Kidney (tissue), 14 donors: ENCODE data around the gene NFATC2. TPM values are rescaled to one million over a fixed set of nuclear protein-coding genes. Genes with fewer than 3 reads are reported as not detected.
"Not testable (repeated sequence)": the region's sequence is repeated elsewhere in the genome, so short reads cannot be mapped to it uniquely, and the experiment has no call there.

Experiments used
- DNase-seq, 5 donors: peaks; one replicate each; pipeline ENCODE4 v3.0.0-alpha.2; 2013 to 2020
- FAIRE-seq: peaks from 2 replicates; lab custom pipeline; 2012; peaks lifted over from hg19 to GRCh38; lab: Jason Lieb, UNC
- H3K27ac ChIP-seq, 2 donors: one replicate each; pipeline ENCODE4 v1.7.0; 2013; ENCODE audit warnings: low read depth in 2 of 2, low read length in 2 of 2, inconsistent platforms in 1 of 2
- H3K27me3 ChIP-seq: one replicate; pipeline ENCODE4 v1.7.1; 2013; ENCODE audit warnings: low read length, inconsistent platforms; ENCODE audit not compliant: control insufficient read depth, insufficient read depth
- H3K36me3 ChIP-seq, 3 donors: one replicate each; pipeline versions ENCODE4 v1.7.0 to v1.7.1; 2013; ENCODE audit warnings: low read length in 3 of 3, control low read depth in 1 of 3, inconsistent platforms in 1 of 3; ENCODE audit not compliant: insufficient read depth in 3 of 3, control insufficient read depth in 2 of 3
- H3K4me1 ChIP-seq, 3 donors: one replicate each; pipeline versions ENCODE4 v1.7.0 to v1.7.1; 2013; ENCODE audit warnings: low read length in 3 of 3, inconsistent platforms in 1 of 3, low read depth in 1 of 3; ENCODE audit not compliant: control insufficient read depth in 2 of 3, insufficient read depth in 2 of 3
- H3K4me3 ChIP-seq, 3 donors: one replicate each; pipeline versions ENCODE4 v1.7.0 to v1.8.1; 2013; ENCODE audit warnings: low read length in 3 of 3, control low read depth in 1 of 3, inconsistent platforms in 1 of 3
- H3K9ac ChIP-seq, 3 donors: one replicate each; pipeline versions ENCODE4 v1.7.0 to v1.7.1; 2013; ENCODE audit warnings: low read length in 3 of 3, control low read depth in 1 of 3, inconsistent platforms in 1 of 3
- H3K9me3 ChIP-seq, 3 donors: one replicate each; pipeline versions ENCODE4 v1.7.0 to v1.7.1; 2013; ENCODE audit warnings: low read length in 3 of 3, control low read depth in 1 of 3, inconsistent platforms in 1 of 3; ENCODE audit not compliant: control insufficient read depth in 2 of 3, insufficient read depth in 1 of 3
- CTCF ChIP-seq: IDR thresholded peaks from 3 replicates; pipeline ENCODE4 v1.5.1; 2012; ENCODE audit warnings: mild to moderate bottlenecking, moderate library complexity, borderline replicate concordance; ENCODE audit not compliant: insufficient read depth; ENCODE audit errors: extremely low read depth
- intact Hi-C: fragments of 100-400 bp; cut with DNase I; formaldehyde crosslinking; loops from one replicate; pipeline ENCODE4 v1.11.1; 2022
- polyA plus RNA-seq: library from polyadenylated mRNA; stranded (reverse); fragments of 350-450 nt; fragmentation: Illumina TruSeq; extraction: RNeasy Lipid Tissue Mini Kit (QIAGEN cat#74804); gene quantifications from one replicate; pipeline ENCODE4 v1.2.3, GENCODE V29; 2014; ENCODE audit warnings: low read depth, low replicate concordance; ENCODE audit not compliant: insufficient read depth
- total RNA-seq: library from RNA; stranded (reverse); fragmentation: NEBNext Ultra II Directional; extraction: Animal tissue kit (Norgen Biotek cat#: 25700); gene quantifications from one replicate; pipeline ENCODE4 v1.2.1, GENCODE V29; 2021
- donor health status: control.
- donor health status: control.
- donor health status: control.
- donor health status: control.
- donor health status: control.
- donor health status: DM: yes; HTN: yes; CAD: no.
- donor health status: Normal renal cell carcinoma (clear cell type).

NFATC2 gene
- total and polyA plus RNA-seq, 2 donors from 2014 or later = 0.73 to 10.5 TPM

GRCh38 chr20:51540580-51540979, 1.9 kb downstream of the NFATC2 start:
- peak overlapping the region in 1 of 2 donors; percentile 33 for H3K27ac ChIP-seq
- intact Hi-C loops = no loop called here
- peak overlapping the region in 1 of 3 donors; percentile 45 for H3K4me3 ChIP-seq
- H3K4me1 ChIP-seq = peaks cover 2 to 19% (median 5%) of the 10 kb centered on the region in 3 donors
- H3K36me3 ChIP-seq = no peaks in the 10 kb centered on the region
- H3K9ac ChIP-seq = peak overlapping the region in 1 of 3 donors; percentile 31
- no peak for DNase-seq
- FAIRE-seq = no peak
- no peak for TF ChIP-seq CTCF
- peaks cover 0 to 3% (median 0%) of the 10 kb centered on the region in 3 donors for H3K9me3 ChIP-seq
- H3K27me3 ChIP-seq = no peaks in the 10 kb centered on the region

- DNase-seq, H3K36me3 ChIP-seq, H3K27ac ChIP-seq, intact Hi-C loops, H3K27me3 ChIP-seq, H3K9me3 ChIP-seq, FAIRE-seq, H3K4me3 ChIP-seq, H3K9ac ChIP-seq: not testable (repeated sequence)
- peaks cover 2 to 19% (median 5%) of the 10 kb centered on the region in 3 donors for H3K4me1 ChIP-seq
Measured at GRCh38 chr20:51540074-51540473, 2.4 kb downstream of the NFATC2 start.

- H3K36me3 ChIP-seq = no peaks in the 10 kb centered on the region
- peaks cover 0 to 3% (median 0%) of the 10 kb centered on the region in 3 donors for H3K9me3 ChIP-seq
- no peak overlapping the region for H3K27ac ChIP-seq
- H3K27me3 ChIP-seq = no peaks in the 10 kb centered on the region
- intact Hi-C loops = no loop called here
- FAIRE-seq (no peak), DNase-seq (no peak)
- H3K9ac ChIP-seq = no peak overlapping the region
- H3K4me1 ChIP-seq = peaks cover 1 to 9% (median 2%) of the 10 kb centered on the region in 3 donors
- no peak for TF ChIP-seq CTCF
- no peak overlapping the region for H3K4me3 ChIP-seq
Measured at GRCh38 chr20:51536116-51537069, 6.1 kb downstream of the NFATC2 start.

- intact Hi-C loops = no loop called here
- no peaks in the 10 kb centered on the region for H3K36me3 ChIP-seq
- no peaks in the 10 kb centered on the region for H3K27me3 ChIP-seq
- FAIRE-seq (no peak), DNase-seq (no peak)
- H3K4me3 ChIP-seq = no peak overlapping the region
- no peak for TF ChIP-seq CTCF
- H3K27ac ChIP-seq = no peak overlapping the region
- peaks cover 0 to 4% (median 0%) of the 10 kb centered on the region in 3 donors for H3K4me1 ChIP-seq
- no peak overlapping the region for H3K9ac ChIP-seq
- H3K9me3 ChIP-seq = peaks cover 0 to 3% (median 0%) of the 10 kb centered on the region in 3 donors
Measured at GRCh38 chr20:51535674-51536073, 6.8 kb downstream of the NFATC2 start.
